Measurements from ENCODE around the gene SEC14L3.

DNA sequence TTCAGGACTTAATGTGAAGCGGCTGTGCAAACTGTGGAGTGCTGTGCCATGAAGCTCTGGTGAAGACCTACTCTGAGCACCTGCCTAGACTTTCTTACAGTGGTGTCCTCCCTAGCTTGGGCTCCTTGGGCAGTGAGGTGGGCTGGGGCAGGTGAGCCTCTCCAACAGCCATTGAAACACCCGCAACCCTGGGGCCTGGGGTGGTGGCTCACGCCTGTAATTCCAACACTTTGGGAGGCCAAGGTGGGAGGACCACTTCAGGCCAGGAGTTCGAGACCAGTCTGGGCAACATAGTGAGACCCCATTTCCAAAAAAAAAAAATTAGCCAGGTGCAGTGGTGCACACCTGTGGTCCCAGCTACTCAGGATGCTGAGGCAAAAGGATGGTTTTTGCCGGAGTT lies 14.3 kb upstream of the SEC14L3 start:
- TF ChIP-seq POLR2A (IDR thresholded peaks at IDR 0.05) = no peak
- TF ChIP-seq, protein P1, sequence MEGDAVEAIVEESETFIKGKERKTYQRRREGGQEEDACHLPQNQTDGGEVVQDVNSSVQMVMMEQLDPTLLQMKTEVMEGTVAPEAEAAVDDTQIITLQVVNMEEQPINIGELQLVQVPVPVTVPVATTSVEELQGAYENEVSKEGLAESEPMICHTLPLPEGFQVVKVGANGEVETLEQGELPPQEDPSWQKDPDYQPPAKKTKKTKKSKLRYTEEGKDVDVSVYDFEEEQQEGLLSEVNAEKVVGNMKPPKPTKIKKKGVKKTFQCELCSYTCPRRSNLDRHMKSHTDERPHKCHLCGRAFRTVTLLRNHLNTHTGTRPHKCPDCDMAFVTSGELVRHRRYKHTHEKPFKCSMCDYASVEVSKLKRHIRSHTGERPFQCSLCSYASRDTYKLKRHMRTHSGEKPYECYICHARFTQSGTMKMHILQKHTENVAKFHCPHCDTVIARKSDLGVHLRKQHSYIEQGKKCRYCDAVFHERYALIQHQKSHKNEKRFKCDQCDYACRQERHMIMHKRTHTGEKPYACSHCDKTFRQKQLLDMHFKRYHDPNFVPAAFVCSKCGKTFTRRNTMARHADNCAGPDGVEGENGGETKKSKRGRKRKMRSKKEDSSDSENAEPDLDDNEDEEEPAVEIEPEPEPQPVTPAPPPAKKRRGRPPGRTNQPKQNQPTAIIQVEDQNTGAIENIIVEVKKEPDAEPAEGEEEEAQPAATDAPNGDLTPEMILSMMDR (IDR thresholded peaks at IDR 0.05) = no peak
